K562 (cell line): ENCODE results near the gene JUNB. TPM values are rescaled to one million over a fixed set of nuclear protein-coding genes. Genes with fewer than 3 reads are reported as not detected.

Experiments used
- ARID2 ChIP-seq: fragments of 450-650 bp; IDR thresholded peaks from 2 replicates; pipeline ENCODE4 v1.6.1; 2017; ENCODE audit warnings: antibody characterized with exemption, mild to moderate bottlenecking
- ATF3 ChIP-seq, 2 experiments: fragments of 450-650 bp in 1 of 2; sonication (generic) in 1 of 2; formaldehyde crosslinking in 1 of 2; IDR thresholded peaks in 1 of 2; conservative IDR thresholded peaks in 1 of 2; 2 replicates each; pipeline versions ENCODE4 v1.6.1 to v1.8.1; 2016 to 2023; ENCODE audit warnings: mild to moderate bottlenecking in 2 of 2, moderate library complexity in 2 of 2, inconsistent platforms in 1 of 2, missing genetic modification reagents in 1 of 2
- CSDE1 ChIP-seq, 2 experiments: fragments of 450-650 bp; IDR thresholded peaks; 2 replicates each; pipeline ENCODE4 v1.6.1; 2016; ENCODE audit warnings: mild to moderate bottlenecking in 1 of 2
- EGR1 ChIP-seq: fragments of 450-650 bp; conservative IDR thresholded peaks from 2 replicates; pipeline ENCODE4 v1.6.1; 2017; ENCODE audit warnings: mild to moderate bottlenecking
- ETV1 ChIP-seq: fragments of 450-650 bp; conservative IDR thresholded peaks from 2 replicates; pipeline ENCODE4 v1.6.1; 2016; ENCODE audit warnings: missing genetic modification characterization, control low read depth, low read depth, missing compliant biosample characterization
- FIP1L1 ChIP-seq: fragments of 200-400 bp; formaldehyde crosslinking; IDR thresholded peaks from 2 replicates; pipeline ENCODE4 v1.6.1; 2018; ENCODE audit warnings: mild to moderate bottlenecking, low read depth, low read length; ENCODE audit not compliant: poor library complexity, severe bottlenecking
- FOXM1 ChIP-seq, 2 experiments: fragments of 450-650 bp in 1 of 2; sonication (generic) in 1 of 2; formaldehyde crosslinking in 1 of 2; IDR thresholded peaks; 2 replicates each; pipeline versions ENCODE4 v1.6.1 to v1.9.0; 2017 to 2022; ENCODE audit warnings: low read depth in 2 of 2, mild to moderate bottlenecking in 2 of 2, missing genetic modification reagents in 1 of 2, moderate library complexity in 1 of 2
- NCOA1 ChIP-seq: fragments of 450-650 bp; IDR thresholded peaks from 2 replicates; pipeline ENCODE4 v1.6.1; 2016; ENCODE audit warnings: low read depth
- polyA plus RNA-seq, 8 experiments: library from polyadenylated mRNA; depleted of rRNA in 4 of 8; stranded (reverse) in 5 of 8; unstranded in 3 of 8; fragments of >200 nt; fragmentation: Nextera tagmentation in 2 of 8; fragmentation: Illumina TruSeq in 1 of 8; extraction: Ambion mirVana in 2 of 8; extraction: Trizol in 1 of 8; gene quantifications; 2 replicates each; pipeline versions ENCODE4 v1.2.1 to v1.2.3, GENCODE V29; 2011 to 2014; ENCODE audit warnings: inconsistent platforms in 1 of 8, missing spikeins in 1 of 8
- total RNA-seq, 7 experiments: library from RNA; depleted of rRNA in 6 of 7; stranded (reverse); fragments of >200 nt in 6 of 7; fragmentation: Illumina TruSeq in 2 of 7; extraction: Trizol in 2 of 7; gene quantifications; 2 replicates each; pipeline versions ENCODE4 v1.2.1 to v1.2.3, GENCODE V29; 2011 to 2021; ENCODE audit warnings: low replicate concordance in 1 of 7
- TF ChIP-seq, protein P1 (sequence below), 2 experiments: fragments of 450-650 bp; formaldehyde crosslinking in 1 of 2; IDR thresholded peaks; 2 replicates each; pipeline versions ENCODE4 v1.4.0 to v1.6.1; 2014 to 2020; ENCODE audit warnings: mild to moderate bottlenecking in 2 of 2, borderline replicate concordance in 1 of 2, low read depth in 1 of 2
- TF ChIP-seq, protein P2 (sequence below), 2 experiments: fragments of 150-350 bp in 1 of 2; IDR thresholded peaks; 2 replicates each; pipeline ENCODE4 v1.6.1; 2012 to 2016; ENCODE audit warnings: low read depth in 2 of 2, low read length in 2 of 2, mild to moderate bottlenecking in 1 of 2, moderate library complexity in 1 of 2
- TF ChIP-seq, protein P3 (sequence below): fragments of 250-450 bp; sonication (Bioruptor Pico); IDR thresholded peaks from 2 replicates; pipeline ENCODE4 v1.8.0; 2022; ENCODE audit warnings: moderate library complexity, mild to moderate bottlenecking, inconsistent platforms

The JUNB gene
- total and polyA plus RNA-seq, 9 of the 15 experiments (the other 6 are each of a cell fraction or from before 2014, with no cell fraction given): 0.23 to 88.1 (median 13.1) TPM

DNA sequence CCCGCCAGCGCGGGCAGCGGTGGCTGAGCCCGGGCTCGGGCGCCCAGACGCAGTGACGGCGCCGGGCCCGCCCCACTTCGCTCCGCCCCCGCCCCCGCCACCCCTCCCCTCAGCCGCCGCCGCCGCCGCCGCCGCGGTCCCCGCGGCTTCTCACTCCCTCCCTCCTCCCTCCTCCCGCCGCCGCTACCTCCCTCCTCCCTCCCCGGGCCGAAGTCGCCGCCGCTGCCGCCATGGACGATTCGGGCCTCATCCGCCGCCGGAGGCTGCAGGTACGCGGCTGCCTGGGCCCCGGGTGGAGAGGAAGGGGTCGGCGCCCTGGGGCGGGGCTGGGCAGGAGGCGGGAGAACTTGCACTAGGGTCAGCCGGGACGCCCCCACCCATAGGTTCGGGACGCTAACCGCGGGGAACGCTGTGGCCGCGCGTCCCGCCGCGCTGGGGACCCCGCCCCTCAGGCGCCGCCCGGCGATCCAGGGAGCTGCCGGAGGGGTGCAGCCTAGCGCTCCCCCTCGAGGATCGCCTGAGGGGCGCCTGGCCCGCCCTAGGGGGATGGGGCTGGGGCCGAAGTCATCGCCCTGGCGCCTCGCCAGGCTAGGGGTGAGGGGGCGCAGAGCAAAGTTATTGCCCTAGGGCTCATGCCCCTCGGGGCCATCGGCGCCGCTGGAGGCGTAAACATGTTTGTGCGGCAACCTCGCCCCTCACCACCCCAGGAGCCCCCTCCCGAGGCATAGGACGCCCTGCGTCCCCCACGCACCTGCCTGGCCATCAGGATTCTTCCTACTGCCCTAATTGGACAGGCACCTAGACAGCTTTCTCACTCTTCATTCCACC lies 42.7 kb downstream of the JUNB start (continued):
- TF ChIP-seq, protein P1, sequence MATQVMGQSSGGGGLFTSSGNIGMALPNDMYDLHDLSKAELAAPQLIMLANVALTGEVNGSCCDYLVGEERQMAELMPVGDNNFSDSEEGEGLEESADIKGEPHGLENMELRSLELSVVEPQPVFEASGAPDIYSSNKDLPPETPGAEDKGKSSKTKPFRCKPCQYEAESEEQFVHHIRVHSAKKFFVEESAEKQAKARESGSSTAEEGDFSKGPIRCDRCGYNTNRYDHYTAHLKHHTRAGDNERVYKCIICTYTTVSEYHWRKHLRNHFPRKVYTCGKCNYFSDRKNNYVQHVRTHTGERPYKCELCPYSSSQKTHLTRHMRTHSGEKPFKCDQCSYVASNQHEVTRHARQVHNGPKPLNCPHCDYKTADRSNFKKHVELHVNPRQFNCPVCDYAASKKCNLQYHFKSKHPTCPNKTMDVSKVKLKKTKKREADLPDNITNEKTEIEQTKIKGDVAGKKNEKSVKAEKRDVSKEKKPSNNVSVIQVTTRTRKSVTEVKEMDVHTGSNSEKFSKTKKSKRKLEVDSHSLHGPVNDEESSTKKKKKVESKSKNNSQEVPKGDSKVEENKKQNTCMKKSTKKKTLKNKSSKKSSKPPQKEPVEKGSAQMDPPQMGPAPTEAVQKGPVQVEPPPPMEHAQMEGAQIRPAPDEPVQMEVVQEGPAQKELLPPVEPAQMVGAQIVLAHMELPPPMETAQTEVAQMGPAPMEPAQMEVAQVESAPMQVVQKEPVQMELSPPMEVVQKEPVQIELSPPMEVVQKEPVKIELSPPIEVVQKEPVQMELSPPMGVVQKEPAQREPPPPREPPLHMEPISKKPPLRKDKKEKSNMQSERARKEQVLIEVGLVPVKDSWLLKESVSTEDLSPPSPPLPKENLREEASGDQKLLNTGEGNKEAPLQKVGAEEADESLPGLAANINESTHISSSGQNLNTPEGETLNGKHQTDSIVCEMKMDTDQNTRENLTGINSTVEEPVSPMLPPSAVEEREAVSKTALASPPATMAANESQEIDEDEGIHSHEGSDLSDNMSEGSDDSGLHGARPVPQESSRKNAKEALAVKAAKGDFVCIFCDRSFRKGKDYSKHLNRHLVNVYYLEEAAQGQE (IDR thresholded peaks at IDR 0.05; ENCODE audit: borderline replicate concordance): no peak
- TF ChIP-seq, protein P1 (CRISPR knock-in tag; IDR thresholded peaks at IDR 0.05; ENCODE audit: low read depth): peak; percentile 73; the same call in 1 of the 2 replicates
- TF ChIP-seq EGR1 (no peak), FOXM1 (IDR thresholded peaks at IDR 0.05; ENCODE audit: low read depth) (no peak), FOXM1 (CRISPR knock-in tag; IDR thresholded peaks at IDR 0.05; ENCODE audit: low read depth) (no peak), CSDE1 (IDR thresholded peaks at IDR 0.05) (no peak), ATF3 (IDR thresholded peaks at IDR 0.05) (no peak), ATF3 (CRISPR knock-in tag; conservative IDR thresholded peaks at IDR 0.05) (no peak), ARID2 (no peak), ETV1 (tag) (no peak), FIP1L1 (no peak), NCOA1 (no peak)
- TF ChIP-seq, protein P2, sequence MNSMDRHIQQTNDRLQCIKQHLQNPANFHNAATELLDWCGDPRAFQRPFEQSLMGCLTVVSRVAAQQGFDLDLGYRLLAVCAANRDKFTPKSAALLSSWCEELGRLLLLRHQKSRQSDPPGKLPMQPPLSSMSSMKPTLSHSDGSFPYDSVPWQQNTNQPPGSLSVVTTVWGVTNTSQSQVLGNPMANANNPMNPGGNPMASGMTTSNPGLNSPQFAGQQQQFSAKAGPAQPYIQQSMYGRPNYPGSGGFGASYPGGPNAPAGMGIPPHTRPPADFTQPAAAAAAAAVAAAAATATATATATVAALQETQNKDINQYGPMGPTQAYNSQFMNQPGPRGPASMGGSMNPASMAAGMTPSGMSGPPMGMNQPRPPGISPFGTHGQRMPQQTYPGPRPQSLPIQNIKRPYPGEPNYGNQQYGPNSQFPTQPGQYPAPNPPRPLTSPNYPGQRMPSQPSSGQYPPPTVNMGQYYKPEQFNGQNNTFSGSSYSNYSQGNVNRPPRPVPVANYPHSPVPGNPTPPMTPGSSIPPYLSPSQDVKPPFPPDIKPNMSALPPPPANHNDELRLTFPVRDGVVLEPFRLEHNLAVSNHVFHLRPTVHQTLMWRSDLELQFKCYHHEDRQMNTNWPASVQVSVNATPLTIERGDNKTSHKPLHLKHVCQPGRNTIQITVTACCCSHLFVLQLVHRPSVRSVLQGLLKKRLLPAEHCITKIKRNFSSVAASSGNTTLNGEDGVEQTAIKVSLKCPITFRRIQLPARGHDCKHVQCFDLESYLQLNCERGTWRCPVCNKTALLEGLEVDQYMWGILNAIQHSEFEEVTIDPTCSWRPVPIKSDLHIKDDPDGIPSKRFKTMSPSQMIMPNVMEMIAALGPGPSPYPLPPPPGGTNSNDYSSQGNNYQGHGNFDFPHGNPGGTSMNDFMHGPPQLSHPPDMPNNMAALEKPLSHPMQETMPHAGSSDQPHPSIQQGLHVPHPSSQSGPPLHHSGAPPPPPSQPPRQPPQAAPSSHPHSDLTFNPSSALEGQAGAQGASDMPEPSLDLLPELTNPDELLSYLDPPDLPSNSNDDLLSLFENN (IDR thresholded peaks at IDR 0.05; ENCODE audit: low read depth in 2 of 2, low read length in 2 of 2): no peak
- TF ChIP-seq, protein P3, sequence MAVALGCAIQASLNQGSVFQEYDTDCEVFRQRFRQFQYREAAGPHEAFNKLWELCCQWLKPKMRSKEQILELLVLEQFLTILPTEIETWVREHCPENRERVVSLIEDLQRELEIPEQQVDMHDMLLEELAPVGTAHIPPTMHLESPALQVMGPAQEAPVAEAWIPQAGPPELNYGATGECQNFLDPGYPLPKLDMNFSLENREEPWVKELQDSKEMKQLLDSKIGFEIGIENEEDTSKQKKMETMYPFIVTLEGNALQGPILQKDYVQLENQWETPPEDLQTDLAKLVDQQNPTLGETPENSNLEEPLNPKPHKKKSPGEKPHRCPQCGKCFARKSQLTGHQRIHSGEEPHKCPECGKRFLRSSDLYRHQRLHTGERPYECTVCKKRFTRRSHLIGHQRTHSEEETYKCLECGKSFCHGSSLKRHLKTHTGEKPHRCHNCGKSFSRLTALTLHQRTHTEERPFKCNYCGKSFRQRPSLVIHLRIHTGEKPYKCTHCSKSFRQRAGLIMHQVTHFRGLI (CRISPR knock-in tag): no peak
